ENCODE data around the gene AMER3. TPM values are rescaled to one million over a fixed set of nuclear protein-coding genes. Genes with fewer than 3 reads are reported as not detected.
A peak's percentile ranks its signal among the peaks of the same experiment; 100 is the strongest.

AMER3 gene
- total and polyA plus RNA-seq, 2 of the 4 experiments (the other 2 are of a cell fraction): not detected

DNA sequence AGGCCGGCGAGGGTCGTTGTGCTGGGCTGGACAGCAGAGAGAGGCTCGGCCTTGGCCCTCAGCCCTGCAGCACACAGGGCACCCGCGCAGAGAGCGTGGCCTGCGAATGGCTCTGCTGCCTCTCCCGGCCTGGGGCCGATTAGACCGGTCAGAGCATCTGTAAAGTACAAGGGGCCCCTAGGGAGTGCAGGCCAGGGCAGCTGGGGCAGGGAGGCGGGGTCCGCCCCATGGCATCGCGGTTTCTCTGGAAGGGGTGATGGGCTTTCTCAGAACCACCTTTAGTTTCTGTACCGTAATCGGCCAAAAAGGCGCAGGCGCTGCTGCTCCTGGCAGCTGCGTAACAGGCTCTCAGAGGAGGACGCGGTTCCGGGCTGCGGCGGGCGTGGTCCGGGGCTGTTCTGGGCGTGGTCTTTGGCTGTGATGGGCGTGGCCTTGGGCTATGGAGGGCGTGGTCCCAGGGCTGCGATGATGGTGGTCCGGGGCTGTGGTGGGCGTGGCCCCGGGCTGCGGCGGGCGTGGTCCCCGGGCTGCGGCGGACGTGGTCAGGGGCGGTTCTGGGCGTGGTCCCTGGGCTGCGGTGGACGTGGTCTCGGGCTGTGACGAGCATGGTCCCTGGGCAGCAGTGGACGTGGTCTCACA is 27.9 kb upstream of the AMER3 start:
- Histone ChIP-seq H3K36me3 (ENCODE audit: control insufficient read depth, insufficient read depth, low read length) (no peaks in the 10 kb centered on the region), H2AFZ (replicated peaks; ENCODE audit: low read length, poor library complexity) (peak overlapping the region; percentile 94), H3K27me3 (ENCODE audit: control insufficient read depth, insufficient read depth, low read length) (no peaks in the 10 kb centered on the region), H3K14ac (replicated peaks; ENCODE audit: low read depth, low read length) (no peak overlapping the region), H3K18ac (ENCODE audit: low read depth, low read length) (no peak overlapping the region), H4K20me1 (ENCODE audit: insufficient read depth, low read length) (no peaks in the 10 kb centered on the region), H2BK120ac (ENCODE audit: low read depth, low read length) (no peak overlapping the region), H3K9me1 (ENCODE audit: insufficient read depth, low read length) (no peaks in the 10 kb centered on the region), H2BK20ac (ENCODE audit: low read depth, low read length) (no peak overlapping the region), H2AK5ac (ENCODE audit: low read depth, low read length) (no peak overlapping the region), H3K4me3 (ENCODE audit: insufficient read depth, low read depth, low read length) (peak overlapping the region; percentile 50), H2BK5ac (ENCODE audit: low read depth, low read length, poor library complexity, severe bottlenecking) (no peak overlapping the region), H2BK15ac (ENCODE audit: low read depth, low read length) (no peak overlapping the region), H3K27ac (ENCODE audit: insufficient read depth, low read length) (no peak overlapping the region), H3K4me2 (ENCODE audit: low read depth, low read length) (peak overlapping the region; percentile 58), H3K4me1 (ENCODE audit: control insufficient read depth, insufficient read depth, low read length) (no peaks in the 10 kb centered on the region), H3K9me3 (ENCODE audit: control insufficient read depth, insufficient read depth, low read length) (no peaks in the 10 kb centered on the region), H3K9ac (ENCODE audit: low read depth, low read length) (peak overlapping the region; percentile 46; the same call in 1 of the 2 replicates), H2AK9ac (replicated peaks; ENCODE audit: low read depth, low read length, poor library complexity) (peak overlapping the region; percentile 57), H3K56ac (ENCODE audit: extremely low read depth, insufficient read depth, low read length) (no peak overlapping the region), H4K8ac (ENCODE audit: low read depth in 2 of 2, low read length in 2 of 2) (peak overlapping the region; percentile 21 to 81; a peak in 2 of 4 replicates), H3K23ac (ENCODE audit: low read depth, low read length) (no peak overlapping the region), H4K91ac (ENCODE audit: insufficient read depth, low read depth, low read length) (no peak overlapping the region), H4K5ac (ENCODE audit: low read depth, low read length) (no peak overlapping the region), H3K79me1 (ENCODE audit: low read depth in 1 of 2, low read length in 2 of 2) (no peaks in the 10 kb centered on the region), H3K4ac (ENCODE audit: low read depth, low read length) (no peak overlapping the region)
- 6% methylated on average over 33 of the region's 48 CpGs; no CpG with 5 or more reads in 1 of the 2 experiments for WGBS, 2 experiments (ENCODE audit: extremely low coverage in 2 of 2, insufficient read length in 1 of 2)
- CTCF ChIA-PET: no interaction called here
- BruUV-seq (replicated peaks): no TSS peak
- in situ Hi-C loops (cut with MboI; ENCODE audit: low sequenced_read_pairs): no loop called here
- peak; percentile 97 for ATAC-seq (ENCODE audit: low read depth)
- peak; percentile 46 for DNase-seq
- POLR2A ChIA-PET (ENCODE audit: unreplicated experiment): no interaction called here
- intact Hi-C loops (cut with micrococcal nuclease): no loop called here
- dilution Hi-C loops (cut with HindIII; ENCODE audit: low sequenced_read_pairs, unreplicated experiment): no loop called here
- TF ChIP-seq RFX5 (IDR thresholded peaks at IDR 0.05; ENCODE audit: low read depth, low read length) (no peak), MXI1 (IDR thresholded peaks at IDR 0.05; ENCODE audit: borderline replicate concordance, low read depth, low read length) (no peak), CHD1 (IDR thresholded peaks at IDR 0.05; ENCODE audit: low read depth, low read length) (no peak), SMC3 (IDR thresholded peaks at IDR 0.05; ENCODE audit: low read depth, low read length) (no peak), RCOR1 (IDR thresholded peaks at IDR 0.05; ENCODE audit: insufficient replicate concordance, low read length) (no peak), FOS (IDR thresholded peaks at IDR 0.05; ENCODE audit: low read depth, low read length) (no peak), RAD21 (IDR thresholded peaks at IDR 0.05; ENCODE audit: low read length) (no peak), MAZ (IDR thresholded peaks at IDR 0.05; ENCODE audit: borderline replicate concordance, low read depth, low read length) (no peak), CEBPB (IDR thresholded peaks at IDR 0.05; ENCODE audit: low read depth, low read length) (no peak), POLR2A (IDR thresholded peaks at IDR 0.05; ENCODE audit: low read depth, low read length) (no peak), NFE2L2 (IDR thresholded peaks at IDR 0.05; ENCODE audit: low read depth, low read length) (no peak), BHLHE40 (IDR thresholded peaks at IDR 0.05; ENCODE audit: low read depth, low read length) (no peak)
- TF ChIP-seq, protein P1, sequence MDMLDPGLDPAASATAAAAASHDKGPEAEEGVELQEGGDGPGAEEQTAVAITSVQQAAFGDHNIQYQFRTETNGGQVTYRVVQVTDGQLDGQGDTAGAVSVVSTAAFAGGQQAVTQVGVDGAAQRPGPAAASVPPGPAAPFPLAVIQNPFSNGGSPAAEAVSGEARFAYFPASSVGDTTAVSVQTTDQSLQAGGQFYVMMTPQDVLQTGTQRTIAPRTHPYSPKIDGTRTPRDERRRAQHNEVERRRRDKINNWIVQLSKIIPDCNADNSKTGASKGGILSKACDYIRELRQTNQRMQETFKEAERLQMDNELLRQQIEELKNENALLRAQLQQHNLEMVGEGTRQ (IDR thresholded peaks at IDR 0.05; ENCODE audit: low read depth, low read length): no peak
- TF ChIP-seq, protein P2, sequence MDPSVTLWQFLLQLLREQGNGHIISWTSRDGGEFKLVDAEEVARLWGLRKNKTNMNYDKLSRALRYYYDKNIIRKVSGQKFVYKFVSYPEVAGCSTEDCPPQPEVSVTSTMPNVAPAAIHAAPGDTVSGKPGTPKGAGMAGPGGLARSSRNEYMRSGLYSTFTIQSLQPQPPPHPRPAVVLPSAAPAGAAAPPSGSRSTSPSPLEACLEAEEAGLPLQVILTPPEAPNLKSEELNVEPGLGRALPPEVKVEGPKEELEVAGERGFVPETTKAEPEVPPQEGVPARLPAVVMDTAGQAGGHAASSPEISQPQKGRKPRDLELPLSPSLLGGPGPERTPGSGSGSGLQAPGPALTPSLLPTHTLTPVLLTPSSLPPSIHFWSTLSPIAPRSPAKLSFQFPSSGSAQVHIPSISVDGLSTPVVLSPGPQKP (IDR thresholded peaks at IDR 0.05; ENCODE audit: borderline replicate concordance, low read depth, low read length): no peak
